Prostate gland (tissue), 2 donors: ENCODE data around the gene CAPZA2.

ENCODE experiments used
- CTCF ChIP-seq, 4 experiments: fragments of 200-600 bp in 2 of 4; fragments of 450-650 bp in 2 of 4; sonication (generic) in 2 of 4; IDR thresholded peaks; 1 replicate in 3 of 4; 2 replicates in 1 of 4; pipeline ENCODE4 v1.5.1; 2016 to 2019; ENCODE audit warnings: antibody characterized with exemption in 4 of 4, mild to moderate bottlenecking in 2 of 4, moderate library complexity in 2 of 4
- POLR2A ChIP-seq: fragments of 450-650 bp; IDR thresholded peaks from one replicate; pipeline ENCODE4 v1.6.1; 2016; ENCODE audit warnings: antibody characterized with exemption, mild to moderate bottlenecking
- POLR2AphosphoS5 ChIP-seq: sonication (generic); formaldehyde crosslinking; IDR thresholded peaks from one replicate; pipeline ENCODE4 v1.6.1; 2017; ENCODE audit warnings: antibody characterized with exemption

- TF ChIP-seq CTCF (IDR thresholded peaks at IDR 0.05) (no peak), POLR2A (no peak), POLR2AphosphoS5 (no peak)
Observed at GRCh38 chr7:116924741-116925140, 62.4 kb downstream of the CAPZA2 start.
